Thymus (tissue), 14 donors: Measurements from ENCODE around the gene VAMP5. TPM values are rescaled to one million over a fixed set of nuclear protein-coding genes. Genes with fewer than 3 reads are reported as not detected.

ENCODE experiments used
- DNase-seq, 9 donors: peaks; one replicate each; pipeline ENCODE4 v3.0.0-alpha.2; 2013; ENCODE audit warnings: low spot score in 9 of 9, low read depth in 6 of 9, missing footprints in 1 of 9
- H3K27ac ChIP-seq, 2 donors: one replicate each; pipeline ENCODE4 v1.5.1; 2013; ENCODE audit warnings: control low read depth in 1 of 2, low read depth in 1 of 2, low read length in 1 of 2, mild to moderate bottlenecking in 1 of 2, moderate library complexity in 1 of 2
- H3K27me3 ChIP-seq, 2 donors: one replicate each; pipeline ENCODE4 v1.5.1; 2013; ENCODE audit warnings: low read length in 1 of 2; ENCODE audit not compliant: control insufficient read depth in 2 of 2, insufficient read depth in 1 of 2
- H3K36me3 ChIP-seq, 2 donors: one replicate each; pipeline ENCODE4 v1.5.1; 2013; ENCODE audit warnings: low read length in 1 of 2, mild to moderate bottlenecking in 1 of 2, moderate library complexity in 1 of 2; ENCODE audit not compliant: control insufficient read depth in 2 of 2, insufficient read depth in 2 of 2
- H3K4me1 ChIP-seq, 2 donors: one replicate each; pipeline ENCODE4 v1.5.1; 2013; ENCODE audit warnings: low read length in 2 of 2; ENCODE audit not compliant: control insufficient read depth in 2 of 2, insufficient read depth in 2 of 2
- H3K4me3 ChIP-seq, 2 donors: one replicate each; pipeline ENCODE4 v1.5.1; 2013; ENCODE audit warnings: low read length in 2 of 2, control low read depth in 1 of 2, mild to moderate bottlenecking in 1 of 2
- H3K9me3 ChIP-seq, 2 donors: one replicate each; pipeline ENCODE4 v1.5.1; 2013; ENCODE audit warnings: low read length in 1 of 2, mild to moderate bottlenecking in 1 of 2; ENCODE audit not compliant: control insufficient read depth in 2 of 2, insufficient read depth in 1 of 2
- WGBS: extraction: QIAGEN DNeasy Blood & Tissue Kit; methylation state at CpG from one replicate; pipeline ENCODE4 v1.1.7; 2013; 5-methylcytosine and 5-hydroxymethylcytosine counted together
- long read RNA-seq, 10 donors: transcript quantifications; one replicate each; lab custom pipeline, GENCODE V29; 2026
- polyA plus RNA-seq: library from polyadenylated mRNA; stranded (reverse); fragments of 200-250 nt; gene quantifications from one replicate; pipeline ENCODE4 v1.2.3, GENCODE V29; 2013
- total RNA-seq: library from RNA; stranded (reverse); fragments of 120-200 nt; gene quantifications from one replicate; pipeline ENCODE4 v1.2.4, GENCODE V29; 2013
- donor health status: healthy.

Gene VAMP5, protein sequence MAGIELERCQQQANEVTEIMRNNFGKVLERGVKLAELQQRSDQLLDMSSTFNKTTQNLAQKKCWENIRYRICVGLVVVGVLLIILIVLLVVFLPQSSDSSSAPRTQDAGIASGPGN
- total RNA-seq (19.0 TPM), polyA plus RNA-seq (93.2 TPM)
- long read RNA-seq, donor 1, partial matches to known transcripts = 0 of 2 reads
- long read RNA-seq, donor 1, other reads (novel, unspliced or antisense) = 0 of 2 reads
- long read RNA-seq, donor 2, transcript VAMP5-201 (3 exons, 689 nt) = major isoform, 44 of 60 reads
- long read RNA-seq, donor 2, partial matches to known transcripts = 8 of 60 reads
- long read RNA-seq, donor 2, other reads (novel, unspliced or antisense) = 7 of 60 reads
- long read RNA-seq, donor 3, transcript VAMP5-201 (3 exons, 689 nt) = major isoform, 32 of 78 reads
- long read RNA-seq, donor 3, partial matches to known transcripts = 33 of 78 reads
- long read RNA-seq, donor 3, other reads (novel, unspliced or antisense) = 12 of 78 reads
- long read RNA-seq, donor 4, transcript VAMP5-201 (3 exons, 689 nt) = major isoform, 15 of 35 reads
- long read RNA-seq, donor 4, partial matches to known transcripts = 20 of 35 reads
- long read RNA-seq, donor 4, other reads (novel, unspliced or antisense) = 0 of 35 reads
- long read RNA-seq, donor 5, transcript VAMP5-201 (3 exons, 689 nt) = major isoform, 57 of 58 reads
- long read RNA-seq, donor 5, partial matches to known transcripts = 0 of 58 reads
- long read RNA-seq, donor 5, other reads (novel, unspliced or antisense) = 0 of 58 reads
- long read RNA-seq, donor 6, transcript VAMP5-201 (3 exons, 689 nt) = major isoform, 28 of 29 reads
- long read RNA-seq, donor 6, partial matches to known transcripts = 0 of 29 reads
- long read RNA-seq, donor 6, other reads (novel, unspliced or antisense) = 0 of 29 reads
- long read RNA-seq, donor 7, transcript VAMP5-201 (3 exons, 689 nt) = major isoform, 35 of 51 reads
- long read RNA-seq, donor 7, partial matches to known transcripts = 16 of 51 reads
- long read RNA-seq, donor 7, other reads (novel, unspliced or antisense) = 0 of 51 reads
- long read RNA-seq, donor 8, transcript VAMP5-201 (3 exons, 689 nt) = major isoform, 13 of 13 reads
- long read RNA-seq, donor 8, partial matches to known transcripts = 0 of 13 reads
- long read RNA-seq, donor 8, other reads (novel, unspliced or antisense) = 0 of 13 reads
- long read RNA-seq, donor 9, transcript VAMP5-201 (3 exons, 689 nt) = major isoform, 19 of 36 reads
- long read RNA-seq, donor 9, partial matches to known transcripts = 10 of 36 reads
- long read RNA-seq, donor 9, other reads (novel, unspliced or antisense) = 7 of 36 reads
- long read RNA-seq, donor 10, transcript VAMP5-201 (3 exons, 689 nt) = major isoform, 26 of 34 reads
- long read RNA-seq, donor 10, partial matches to known transcripts = 8 of 34 reads
- long read RNA-seq, donor 10, other reads (novel, unspliced or antisense) = 0 of 34 reads

DNA sequence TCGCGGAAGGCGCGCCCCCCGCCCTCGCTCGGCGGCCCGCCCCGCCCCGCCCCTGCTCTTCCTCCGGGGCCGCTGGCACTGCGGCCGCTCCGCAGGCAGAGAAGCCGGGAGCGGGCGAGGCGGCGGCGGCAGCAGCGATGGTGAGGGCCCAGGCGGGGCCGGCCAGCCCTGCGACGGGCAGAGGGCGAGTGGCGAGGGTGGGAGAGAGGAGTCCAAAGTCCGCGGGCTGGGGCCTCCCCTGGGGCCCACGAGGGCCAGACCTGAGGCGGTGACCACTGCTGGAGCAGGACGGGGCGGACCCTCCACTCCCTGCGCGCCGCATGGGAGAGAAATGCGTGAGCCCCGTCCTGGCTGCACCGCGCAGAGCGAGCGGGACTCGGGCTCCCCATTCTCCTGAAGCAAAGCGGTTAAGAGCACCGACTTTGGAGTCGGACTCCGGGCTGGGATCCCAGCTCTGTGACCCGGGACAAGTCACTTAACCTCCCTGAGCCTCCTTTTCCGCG is at the start of gene VAMP5:
Gene VAMP5 (plus strand): TSS at position 78 of the 503 bp plus-strand sequence. CDS start 60 bp downstream, at position 138.
- H3K9me3 ChIP-seq = peaks cover 0 to 2% of the 10 kb centered on the region in 2 donors
- H3K27me3 ChIP-seq = no peaks in the 10 kb centered on the region
- peaks cover 6 to 15% of the 10 kb centered on the region in 2 donors for H3K36me3 ChIP-seq
- DNase-seq = peak in 1 of 9 donors; percentile 61
- H3K4me3 ChIP-seq = peak within 1 kb of the TSS; percentile 51 to 68
- WGBS = 31% methylated on average over 52 of the region's 52 CpGs
- peaks cover 19 to 58% of the 10 kb centered on the region in 2 donors for H3K4me1 ChIP-seq
- peak within 1 kb of the TSS; percentile 72 to 86 for H3K27ac ChIP-seq

DNA sequence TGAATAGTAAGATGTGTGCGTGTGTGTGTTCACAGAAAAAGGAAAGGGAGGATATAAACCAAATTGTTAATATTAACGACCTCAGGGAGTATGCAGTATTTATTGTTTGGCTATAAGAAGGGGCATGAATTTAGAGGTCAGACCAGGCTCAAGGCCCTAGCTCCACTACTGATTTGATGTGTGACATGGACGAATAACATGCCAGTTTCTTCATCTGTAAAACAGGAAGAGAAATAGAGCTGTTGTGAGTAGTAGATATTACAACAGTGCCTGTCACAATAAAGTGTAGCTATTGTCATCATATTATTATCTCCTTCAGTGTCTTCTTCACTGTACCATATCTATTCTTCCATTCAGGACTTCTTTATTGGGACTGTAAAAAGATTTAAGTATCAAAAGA is 49.4 kb upstream of the VAMP5 start:
- no peak overlapping the region for H3K27ac ChIP-seq
- 77% methylated on average over 3 of the region's 3 CpGs for WGBS
- H3K27me3 ChIP-seq = no peaks in the 10 kb centered on the region
- no peaks in the 10 kb centered on the region for H3K36me3 ChIP-seq
- no peak overlapping the region for H3K4me3 ChIP-seq
- H3K9me3 ChIP-seq = no peaks in the 10 kb centered on the region
- peaks cover 8% of the 10 kb centered on the region in 2 donors for H3K4me1 ChIP-seq
- no peak for DNase-seq

DNA sequence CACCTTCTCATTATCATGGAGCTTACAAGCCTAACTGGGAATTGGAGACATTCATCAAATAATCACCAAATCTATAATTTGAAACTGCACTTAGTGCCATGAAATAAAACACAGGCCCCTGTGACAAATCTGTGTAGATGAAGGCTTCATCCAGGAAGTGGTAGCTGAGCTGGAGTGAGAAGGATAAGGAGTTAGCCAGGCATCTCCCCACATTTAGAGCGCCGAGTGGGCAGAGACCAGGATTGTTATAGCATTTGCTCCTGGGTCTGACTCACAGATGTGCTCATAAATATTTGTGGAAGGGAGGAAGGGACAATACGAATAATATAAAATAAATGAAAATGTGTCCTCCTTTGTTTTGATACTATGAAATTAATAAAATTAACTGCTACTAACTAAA is 47.8 kb upstream of the VAMP5 start:
- H3K9me3 ChIP-seq = no peaks in the 10 kb centered on the region
- peaks cover 4 to 11% of the 10 kb centered on the region in 2 donors for H3K36me3 ChIP-seq
- H3K4me1 ChIP-seq = peaks cover 8 to 20% of the 10 kb centered on the region in 2 donors
- H3K4me3 ChIP-seq = no peak overlapping the region
- no peaks in the 10 kb centered on the region for H3K27me3 ChIP-seq
- H3K27ac ChIP-seq = no peak overlapping the region
- 94% methylated on average over 3 of the region's 3 CpGs for WGBS
- no peak for DNase-seq

DNA sequence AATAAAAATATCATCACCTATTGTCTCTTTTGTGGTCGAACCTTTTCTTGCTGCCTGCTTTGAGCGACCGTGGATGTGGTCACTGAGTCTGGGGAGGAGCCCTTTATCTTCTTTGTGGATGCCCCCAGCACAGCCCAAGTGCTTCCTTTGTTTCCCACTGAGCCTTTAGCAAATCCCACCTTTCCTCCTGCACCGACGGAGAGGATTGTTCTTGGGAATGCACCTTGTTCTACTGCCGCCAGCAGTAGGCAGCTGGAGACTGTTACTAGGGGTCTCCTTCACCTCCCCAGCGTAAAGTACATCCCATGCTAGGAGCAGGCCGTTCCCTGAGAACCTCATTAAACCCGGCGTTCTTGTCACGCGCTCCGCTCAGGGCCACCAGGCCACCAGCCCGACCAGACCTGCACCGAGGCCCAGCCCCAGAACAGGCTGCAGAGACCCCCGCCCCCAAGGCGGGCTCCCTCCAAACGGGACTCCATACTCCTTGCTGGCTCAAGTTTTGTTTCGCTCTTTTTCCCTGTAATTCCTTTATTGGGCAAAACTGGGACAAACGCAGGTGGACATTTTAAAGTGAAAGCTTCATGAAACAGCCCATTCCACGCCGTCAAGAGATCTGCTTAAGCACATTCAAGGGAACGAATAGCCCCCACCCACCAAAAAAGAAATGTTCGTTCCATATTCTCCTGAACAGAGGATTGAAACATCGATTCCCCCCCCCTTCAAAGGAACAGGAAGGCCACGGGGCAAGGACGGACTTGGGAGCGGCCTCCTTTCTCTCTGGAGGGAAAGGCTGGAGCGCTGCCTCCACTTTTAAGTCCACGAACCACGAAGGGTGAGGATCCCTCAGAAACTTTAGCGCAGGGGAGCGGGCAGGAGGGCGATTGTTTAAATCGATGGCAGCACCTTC is 46.4 kb upstream of the VAMP5 start:
- H3K9me3 ChIP-seq = no peaks in the 10 kb centered on the region
- H3K4me1 ChIP-seq = peaks cover 8 to 23% of the 10 kb centered on the region in 2 donors
- H3K27me3 ChIP-seq = no peaks in the 10 kb centered on the region
- H3K4me3 ChIP-seq = peak overlapping the region; percentile 65 to 88
- 1% methylated on average over 35 of the region's 35 CpGs for WGBS
- peak overlapping the region; percentile 80 to 98 for H3K27ac ChIP-seq
- H3K36me3 ChIP-seq = peaks cover 17 to 25% of the 10 kb centered on the region in 2 donors
- peak in 8 of 9 donors; percentile 19 to 69 (median 30) for DNase-seq

DNA sequence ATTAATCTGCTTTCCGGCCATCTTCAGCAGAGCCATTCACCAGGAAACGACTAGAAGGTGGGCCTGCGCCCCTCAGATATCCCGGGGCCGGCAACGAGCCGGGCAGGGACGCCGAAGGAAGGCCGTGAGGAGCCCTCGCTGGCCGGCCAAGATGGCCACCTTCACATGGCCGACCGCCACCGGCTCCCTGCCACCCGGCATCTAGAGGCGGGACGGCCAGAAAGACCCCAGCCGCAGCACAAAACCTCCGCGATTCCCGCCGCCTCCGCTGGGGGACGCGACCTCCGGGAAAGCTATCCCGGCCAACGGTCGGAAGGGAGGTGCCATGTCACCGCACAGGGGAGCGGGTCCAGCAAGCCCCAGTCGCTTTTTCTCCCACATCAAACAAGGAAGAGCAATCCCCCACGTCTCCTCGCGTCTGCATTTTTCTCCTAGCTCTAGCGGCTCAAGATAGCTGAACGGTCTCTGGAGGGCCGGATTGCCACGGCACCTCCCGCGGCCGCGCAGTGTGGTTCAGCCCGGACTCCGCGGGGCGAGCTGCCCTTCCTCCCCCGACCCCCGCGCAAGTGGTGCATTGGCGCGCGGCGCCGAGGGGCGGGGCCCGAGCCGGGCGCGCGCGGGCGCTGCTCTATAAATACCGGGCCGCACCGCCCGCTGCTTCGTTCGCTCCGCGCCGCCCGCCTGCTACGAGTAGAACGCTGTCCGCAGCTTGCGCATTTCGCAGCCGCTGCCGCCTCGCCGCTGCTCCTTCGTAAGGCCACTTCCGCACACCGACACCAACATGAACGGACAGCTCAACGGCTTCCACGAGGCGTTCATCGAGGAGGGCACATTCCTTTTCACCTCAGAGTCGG is 45.5 kb upstream of the VAMP5 start, which contains the start of gene MAT2A:
Gene MAT2A (plus strand): TSS at position 662 of the 854 bp plus-strand sequence. CDS start 120 bp downstream, at position 782.
- Histone ChIP-seq H3K4me1 (peaks cover 8 to 23% of the 10 kb centered on the region in 2 donors), H3K27ac (peak within 1 kb of the TSS; percentile 96 to 98), H3K27me3 (no peaks in the 10 kb centered on the region), H3K4me3 (peak within 1 kb of the TSS; percentile 65 to 88), H3K36me3 (peaks cover 19 to 34% of the 10 kb centered on the region in 2 donors), H3K9me3 (no peaks in the 10 kb centered on the region)
- DNase-seq = peak; percentile 71 to 95 (median 88)
- WGBS = under 1% methylated on average over 92 of the region's 92 CpGs

DNA sequence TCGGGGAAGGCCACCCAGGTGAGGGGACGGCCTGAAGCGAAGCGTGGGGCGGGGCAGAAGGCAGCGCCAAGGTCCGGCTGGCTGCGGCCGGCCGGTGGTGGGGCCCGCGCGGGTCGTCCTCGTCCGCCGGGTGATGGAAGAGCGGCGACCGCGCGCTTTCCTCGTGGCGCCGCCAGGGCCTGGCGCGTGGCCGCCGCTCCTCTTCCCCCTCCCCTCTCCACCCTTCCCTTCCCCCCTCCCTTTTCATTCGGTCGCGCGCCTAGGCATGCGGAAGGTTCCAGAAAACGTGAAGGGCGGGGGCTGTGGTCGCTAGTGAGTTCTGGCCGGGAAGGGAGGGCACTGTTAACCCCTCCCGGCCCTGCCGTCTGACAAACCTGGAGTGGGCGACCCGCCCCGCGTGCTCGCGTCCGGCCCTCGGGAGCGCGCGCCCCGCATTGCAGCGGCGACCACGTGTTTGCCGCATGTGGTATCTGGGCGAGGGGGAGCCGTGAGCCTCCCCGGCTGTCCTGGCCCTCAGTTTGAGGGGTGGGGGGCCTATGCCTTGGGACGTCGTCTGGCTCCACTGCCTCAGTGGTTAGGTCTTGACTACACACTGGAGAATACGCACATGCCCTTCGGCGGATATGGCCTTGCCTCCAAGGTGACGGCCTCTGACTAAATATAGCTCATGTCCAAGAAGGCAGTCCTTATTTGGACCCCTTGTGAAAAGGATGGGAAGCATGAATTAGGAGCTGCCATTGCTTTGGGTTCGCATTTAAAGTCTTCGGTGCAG is 44.7 kb upstream of the VAMP5 start:
- Histone ChIP-seq H3K36me3 (peaks cover 19 to 42% of the 10 kb centered on the region in 2 donors), H3K27ac (peak overlapping the region; percentile 92 to 96), H3K4me3 (peak overlapping the region; percentile 65 to 88), H3K27me3 (no peaks in the 10 kb centered on the region), H3K4me1 (peaks cover 8 to 23% of the 10 kb centered on the region in 2 donors), H3K9me3 (no peaks in the 10 kb centered on the region)
- DNase-seq = peak; percentile 51 to 86 (median 71)
- WGBS = under 1% methylated on average over 67 of the region's 67 CpGs
